Measurements from ENCODE around the gene CDC42EP4.

The CDC42EP4 gene

GRCh38 chr17:73311781-73312641, at the start of gene CDC42EP4:
CDC42EP4 (minus strand) TSS chr17:73312001; CDS start chr17:73286500, 25,501 bp downstream.
- peak; percentile 95 to 97 for ATAC-seq

GRCh38 chr17:73360961-73361761, 49.4 kb upstream of the CDC42EP4 start:
- ATAC-seq = no peak

- no peak for ATAC-seq
Measured at GRCh38 chr17:73359987-73360410, 48.2 kb upstream of the CDC42EP4 start.

- ATAC-seq = no peak
Measured at GRCh38 chr17:73359352-73359751, 47.6 kb upstream of the CDC42EP4 start.

GRCh38 chr17:73358668-73359067, 46.9 kb upstream of the CDC42EP4 start:
- ATAC-seq = no peak

GRCh38 chr17:73357981-73358380, 46.2 kb upstream of the CDC42EP4 start:
- no peak for ATAC-seq

- ATAC-seq = no peak
Measured at GRCh38 chr17:73357318-73357717, 45.5 kb upstream of the CDC42EP4 start.

GRCh38 chr17:73356561-73357170, 44.9 kb upstream of the CDC42EP4 start:
- ATAC-seq = no peak

- ATAC-seq = no peak
Measured at GRCh38 chr17:73354423-73355284, 42.9 kb upstream of the CDC42EP4 start.

- no peak for ATAC-seq
Measured at GRCh38 chr17:73352261-73352660, 40.5 kb upstream of the CDC42EP4 start.

- no peak for ATAC-seq
Measured at GRCh38 chr17:73351764-73352163, 40.0 kb upstream of the CDC42EP4 start.

- ATAC-seq = no peak
Measured at GRCh38 chr17:73350864-73351263, 39.1 kb upstream of the CDC42EP4 start.

GRCh38 chr17:73349647-73350046, 37.8 kb upstream of the CDC42EP4 start:
- ATAC-seq = no peak

- no peak for ATAC-seq
Measured at GRCh38 chr17:73349138-73349537, 37.3 kb upstream of the CDC42EP4 start.

- ATAC-seq = no peak
Measured at GRCh38 chr17:73348829-73349095, 37.0 kb upstream of the CDC42EP4 start.

- ATAC-seq = no peak
Measured at GRCh38 chr17:73348018-73348828, 36.4 kb upstream of the CDC42EP4 start.

- no peak for ATAC-seq
Measured at GRCh38 chr17:73347351-73347750, 35.5 kb upstream of the CDC42EP4 start.

- no peak for ATAC-seq
Measured at GRCh38 chr17:73346501-73347162, 34.8 kb upstream of the CDC42EP4 start.

- no peak for ATAC-seq
Measured at GRCh38 chr17:73343739-73344454, 32.1 kb upstream of the CDC42EP4 start.

GRCh38 chr17:73343168-73343634, 31.4 kb upstream of the CDC42EP4 start:
- ATAC-seq = no peak

Measured in activated CD4-positive, CD25-positive, alpha-beta regulatory T cell treated with anti-CD3 and anti-CD28 coated beads, Interleukin-2, amount 50 U/mL, for 24 hours (primary cell).